ENCODE data around the gene ZACN. TPM values are rescaled to one million over a fixed set of nuclear protein-coding genes. Genes with fewer than 3 reads are reported as not detected.
A peak's percentile ranks its signal among the peaks of the same experiment; 100 is the strongest.
"Not testable (repeated sequence)": the region's sequence is repeated elsewhere in the genome, so short reads cannot be mapped to it uniquely, and the experiment has no call there.

The ZACN gene
- polyA plus RNA-seq, 3 donors from 2014 or later, result 0.59 to 0.60 TPM; not detected in 1

DNA sequence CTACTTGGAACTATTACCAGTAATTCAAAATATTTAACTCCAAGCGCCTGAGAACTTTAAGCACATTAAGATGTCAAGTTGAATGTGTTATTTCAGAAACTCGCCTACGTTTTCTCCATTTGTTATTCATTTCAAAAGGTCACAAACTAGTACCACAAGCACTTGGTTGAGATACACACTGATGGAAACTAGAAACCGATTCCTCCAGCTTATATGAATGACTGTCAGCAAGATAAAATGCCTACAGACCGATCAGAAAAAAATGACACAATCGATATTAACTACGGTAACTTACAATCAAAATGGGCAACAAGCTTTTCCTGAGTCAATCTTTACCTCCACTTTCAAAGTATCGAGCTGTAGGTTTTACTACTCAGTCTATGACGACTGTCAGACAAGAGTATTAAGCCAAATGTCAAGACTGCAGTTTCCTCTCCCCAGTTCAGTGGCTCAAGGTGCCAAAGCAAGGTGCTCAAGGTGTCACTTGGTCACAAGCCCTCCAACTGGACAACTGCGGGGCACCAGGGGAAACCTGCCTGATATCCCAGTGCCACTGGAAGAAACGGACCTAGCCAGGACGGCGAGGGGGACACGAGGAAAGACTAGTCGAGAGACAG, 7.3 kb upstream of the ZACN start:
- peaks cover 0 to 5% (median 5%) of the 10 kb centered on the region in 3 donors for H3K36me3 Mint-ChIP-seq
- H3K27ac Mint-ChIP-seq, result peak overlapping the region; percentile 85 to 97 (median 92)
- DNase-seq, result peak in 1 of 3 donors; percentile 23
- H3K9me3 Mint-ChIP-seq, result no peaks in the 10 kb centered on the region
- H3K27me3 Mint-ChIP-seq (ENCODE audit: low read depth in 3 of 3), result peaks cover 11 to 22% (median 13%) of the 10 kb centered on the region in 3 donors
- H3K4me1 Mint-ChIP-seq, result peaks cover 38 to 39% of the 10 kb centered on the region in 2 donors
- H3K4me3 Mint-ChIP-seq, result peak overlapping the region; percentile 90 to 97 (median 95)

DNA sequence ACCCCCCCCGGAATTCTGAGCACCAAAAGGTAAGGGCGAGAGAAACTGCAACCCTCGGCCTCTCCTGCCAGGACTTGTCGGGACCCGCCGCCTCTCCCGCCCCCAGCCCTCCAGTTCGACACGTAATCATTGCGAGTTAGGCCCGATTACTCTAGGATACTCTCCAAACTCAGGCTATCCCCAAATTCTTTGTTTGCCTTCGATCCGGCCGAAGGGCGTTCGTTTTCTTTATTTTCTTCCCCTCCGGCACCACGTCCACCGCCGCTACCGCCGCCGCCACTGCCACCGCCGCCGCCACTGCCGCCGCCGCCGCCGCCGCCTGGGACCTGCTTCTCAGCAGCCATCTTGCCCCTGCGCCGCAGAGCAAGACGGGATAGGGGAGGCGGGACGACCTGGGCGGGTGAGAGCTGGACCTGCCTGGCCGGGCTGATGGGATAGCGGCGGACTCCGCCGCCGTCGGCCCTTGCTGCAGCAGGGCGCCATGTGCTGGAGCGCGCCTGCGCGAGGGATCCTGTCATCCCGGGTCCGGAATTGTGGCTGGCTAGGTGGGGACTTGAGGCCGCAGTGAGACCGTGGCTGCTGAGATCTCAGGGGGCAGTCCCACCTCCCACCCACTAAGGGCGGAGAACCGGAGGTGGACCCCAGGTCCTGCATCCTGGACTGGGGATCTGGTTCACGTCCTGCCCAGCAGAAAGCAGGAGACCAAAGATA, 6.7 kb upstream of the ZACN start, which contains the start of gene SRP68:
Gene SRP68 (minus strand): TSS at position 370 of the 711 bp plus-strand sequence. CDS start 26 bp downstream, at position 344.
- peak within 1 kb of the TSS; percentile 90 to 97 (median 95) for H3K4me3 Mint-ChIP-seq
- peak; percentile 79 to 83 (median 81) for DNase-seq
- H3K27me3 Mint-ChIP-seq (ENCODE audit: low read depth in 3 of 3), result peaks cover 15 to 29% (median 17%) of the 10 kb centered on the region in 3 donors
- H3K27ac Mint-ChIP-seq, result peak within 1 kb of the TSS; percentile 85 to 97 (median 92)
- no peaks in the 10 kb centered on the region for H3K9me3 Mint-ChIP-seq
- peaks cover 44 to 45% of the 10 kb centered on the region in 2 donors for H3K4me1 Mint-ChIP-seq
- peaks cover 0 to under 1% (median 0%) of the 10 kb centered on the region in 3 donors for H3K36me3 Mint-ChIP-seq

DNA sequence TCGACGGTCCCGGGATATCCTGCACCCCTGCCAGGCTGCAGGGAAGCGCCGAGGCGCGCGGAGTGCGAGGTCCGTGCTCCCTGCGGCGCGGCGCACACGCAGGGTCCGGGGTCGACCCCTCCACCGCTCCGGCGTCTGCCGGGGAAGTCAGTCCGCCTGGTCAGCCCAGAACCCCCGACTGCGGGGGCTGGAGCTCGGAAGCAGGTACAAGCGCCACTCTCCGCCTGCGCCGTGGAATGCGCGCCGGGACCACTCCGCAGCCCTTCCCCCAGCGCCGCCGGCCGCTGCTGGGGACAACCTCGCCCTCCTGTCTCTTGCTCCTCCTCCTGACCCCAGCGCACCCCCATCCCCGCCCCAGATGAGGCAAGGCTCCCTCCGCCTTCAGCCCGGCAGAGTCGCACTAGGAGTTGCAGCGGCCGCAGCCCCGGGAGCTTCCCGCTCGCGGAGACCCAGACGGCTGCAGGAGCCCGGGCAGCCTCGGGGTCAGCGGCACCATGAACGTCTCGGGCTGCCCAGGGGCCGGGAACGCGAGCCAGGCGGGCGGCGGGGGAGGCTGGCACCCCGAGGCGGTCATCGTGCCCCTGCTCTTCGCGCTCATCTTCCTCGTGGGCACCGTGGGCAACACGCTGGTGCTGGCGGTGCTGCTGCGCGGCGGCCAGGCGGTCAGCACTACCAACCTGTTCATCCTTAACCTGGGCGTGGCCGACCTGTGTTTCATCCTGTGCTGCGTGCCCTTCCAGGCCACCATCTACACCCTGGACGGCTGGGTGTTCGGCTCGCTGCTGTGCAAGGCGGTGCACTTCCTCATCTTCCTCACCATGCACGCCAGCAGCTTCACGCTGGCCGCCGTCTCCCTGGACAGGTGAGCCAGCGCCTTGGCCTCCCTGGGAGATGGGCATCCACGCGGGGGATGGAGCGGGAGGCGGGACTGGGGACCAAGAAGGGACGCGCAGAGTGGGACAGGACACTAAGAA, 4.3 kb upstream of the ZACN start, which contains the start of gene GALR2:
Gene GALR2 (plus strand): TSS at position 392 of the 974 bp plus-strand sequence. CDS start 103 bp downstream, at position 495.
- DNase-seq, result no peak

DNA sequence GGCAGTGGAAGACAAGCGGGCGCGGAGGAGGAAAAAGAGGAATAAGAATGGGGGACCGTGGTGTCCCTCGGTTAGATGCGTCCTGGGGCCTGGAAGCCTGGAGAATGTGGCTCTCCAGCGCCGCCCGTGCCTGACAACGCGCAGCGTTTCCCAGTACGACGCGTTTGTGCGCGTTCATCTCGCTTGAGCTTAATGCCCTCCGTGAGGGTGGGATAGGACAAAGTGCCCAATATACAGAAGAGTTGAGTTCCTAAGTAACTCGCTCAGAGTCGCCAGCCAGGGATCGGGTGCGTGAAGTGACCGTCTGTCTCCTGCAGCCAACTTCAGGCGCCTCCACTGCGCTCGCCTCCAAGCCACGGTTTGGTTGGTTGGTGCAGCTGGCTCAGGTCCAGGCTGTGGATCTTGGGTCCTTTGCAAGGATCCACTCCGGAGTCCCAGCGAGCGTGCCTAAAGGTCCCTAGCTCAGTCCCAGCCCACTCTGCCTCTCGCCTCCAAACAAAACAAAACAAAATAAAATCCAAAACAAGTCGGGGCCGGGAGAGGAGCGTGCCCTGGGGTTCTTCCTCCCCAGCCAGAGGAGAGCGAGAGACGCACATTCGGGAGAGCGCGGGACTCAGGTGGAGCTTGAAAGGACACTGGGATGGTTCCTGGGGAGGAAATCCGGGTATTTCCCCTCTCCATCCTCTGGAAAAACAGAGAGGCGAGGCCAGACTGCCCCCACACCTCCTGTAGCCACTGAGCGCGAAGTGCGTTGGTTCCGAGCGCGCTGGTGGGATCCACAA, 3.4 kb upstream of the ZACN start:
- no peak for DNase-seq
- Mint-ChIP-seq H3K27ac (peak overlapping the region in 1 of 6 donors; percentile 13), H3K27me3 (ENCODE audit: low read depth in 3 of 3) (peaks cover 22 to 40% (median 26%) of the 10 kb centered on the region in 3 donors)

More for the DNA sequence above, 4.3 kb upstream of the ZACN start, which contains the start of gene GALR2:
- Mint-ChIP-seq H3K9me3 (no peaks in the 10 kb centered on the region), H3K27me3 (ENCODE audit: low read depth in 3 of 3) (peaks cover 22 to 40% (median 26%) of the 10 kb centered on the region in 3 donors), H3K27ac (peak within 1 kb of the TSS in 1 of 6 donors; percentile 13), H3K4me1 (peaks cover 40 to 42% of the 10 kb centered on the region in 2 donors), H3K4me3 (peak within 1 kb of the TSS in 4 of 5 donors; percentile 8 to 69 (median 22)), H3K36me3 (no peaks in the 10 kb centered on the region)

DNA sequence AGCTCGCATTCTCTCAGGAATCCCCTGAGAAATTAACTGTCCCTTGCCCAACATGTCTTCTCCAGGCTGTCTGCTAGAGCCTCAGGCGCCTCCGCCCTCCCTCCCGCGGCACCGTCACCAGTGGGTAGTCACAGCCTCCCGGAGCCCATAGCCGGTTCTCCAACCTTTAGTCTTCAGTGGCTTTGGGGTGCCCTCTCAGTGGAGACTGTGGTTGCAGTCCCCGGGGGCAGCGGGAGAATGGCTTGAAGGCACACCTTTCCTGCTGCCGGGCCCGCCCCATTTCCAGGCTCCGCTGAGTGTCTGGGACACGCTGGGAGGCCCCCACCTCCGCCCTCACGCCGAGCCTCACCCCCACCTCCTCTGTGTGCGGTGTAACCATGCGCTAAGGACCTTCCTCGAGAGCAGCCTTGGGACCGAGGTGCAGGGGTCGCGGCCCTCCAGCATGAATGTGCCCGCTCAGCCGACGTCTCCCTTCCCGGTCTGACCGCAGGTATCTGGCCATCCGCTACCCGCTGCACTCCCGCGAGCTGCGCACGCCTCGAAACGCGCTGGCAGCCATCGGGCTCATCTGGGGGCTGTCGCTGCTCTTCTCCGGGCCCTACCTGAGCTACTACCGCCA, 2.7 kb upstream of the ZACN start:
- Mint-ChIP-seq H3K4me3 (peak overlapping the region in 2 of 5 donors; percentile 46 to 67), H3K4me1 (peaks cover 27 to 31% of the 10 kb centered on the region in 2 donors), H3K27ac (peak overlapping the region in 1 of 6 donors; percentile 79), H3K27me3 (ENCODE audit: low read depth in 3 of 3) (peaks cover 22 to 42% (median 26%) of the 10 kb centered on the region in 3 donors), H3K36me3 (no peaks in the 10 kb centered on the region), H3K9me3 (no peaks in the 10 kb centered on the region)
- no peak for DNase-seq

More for the DNA sequence above, 3.4 kb upstream of the ZACN start:
- Mint-ChIP-seq H3K9me3 (no peaks in the 10 kb centered on the region), H3K4me1 (peaks cover 34 to 38% of the 10 kb centered on the region in 2 donors), H3K4me3 (peak overlapping the region in 3 of 5 donors; percentile 6 to 69 (median 20)), H3K36me3 (no peaks in the 10 kb centered on the region)

DNA sequence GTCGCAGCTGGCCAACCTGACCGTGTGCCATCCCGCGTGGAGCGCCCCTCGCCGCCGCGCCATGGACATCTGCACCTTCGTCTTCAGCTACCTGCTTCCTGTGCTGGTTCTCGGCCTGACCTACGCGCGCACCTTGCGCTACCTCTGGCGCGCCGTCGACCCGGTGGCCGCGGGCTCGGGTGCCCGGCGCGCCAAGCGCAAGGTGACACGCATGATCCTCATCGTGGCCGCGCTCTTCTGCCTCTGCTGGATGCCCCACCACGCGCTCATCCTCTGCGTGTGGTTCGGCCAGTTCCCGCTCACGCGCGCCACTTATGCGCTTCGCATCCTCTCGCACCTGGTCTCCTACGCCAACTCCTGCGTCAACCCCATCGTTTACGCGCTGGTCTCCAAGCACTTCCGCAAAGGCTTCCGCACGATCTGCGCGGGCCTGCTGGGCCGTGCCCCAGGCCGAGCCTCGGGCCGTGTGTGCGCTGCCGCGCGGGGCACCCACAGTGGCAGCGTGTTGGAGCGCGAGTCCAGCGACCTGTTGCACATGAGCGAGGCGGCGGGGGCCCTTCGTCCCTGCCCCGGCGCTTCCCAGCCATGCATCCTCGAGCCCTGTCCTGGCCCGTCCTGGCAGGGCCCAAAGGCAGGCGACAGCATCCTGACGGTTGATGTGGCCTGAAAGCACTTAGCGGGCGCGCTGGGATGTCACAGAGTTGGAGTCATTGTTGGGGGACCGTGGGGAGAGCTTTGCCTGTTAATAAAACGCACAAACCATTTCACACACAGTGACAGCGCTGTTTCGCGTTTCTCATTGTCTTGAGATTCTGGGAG, 2.0 kb upstream of the ZACN start:
- H3K9me3 Mint-ChIP-seq, result no peaks in the 10 kb centered on the region
- peak overlapping the region in 3 of 6 donors; percentile 22 to 79 (median 31) for H3K27ac Mint-ChIP-seq
- peak; percentile 31 to 49 (median 45) for DNase-seq
- H3K36me3 Mint-ChIP-seq, result no peaks in the 10 kb centered on the region
- H3K4me3 Mint-ChIP-seq, result peak overlapping the region in 4 of 5 donors; percentile 58 to 72 (median 69)
- peaks cover 22 to 45% (median 26%) of the 10 kb centered on the region in 3 donors for H3K27me3 Mint-ChIP-seq (ENCODE audit: low read depth in 3 of 3)
- H3K4me1 Mint-ChIP-seq, result peaks cover 20 to 24% of the 10 kb centered on the region in 2 donors

DNA sequence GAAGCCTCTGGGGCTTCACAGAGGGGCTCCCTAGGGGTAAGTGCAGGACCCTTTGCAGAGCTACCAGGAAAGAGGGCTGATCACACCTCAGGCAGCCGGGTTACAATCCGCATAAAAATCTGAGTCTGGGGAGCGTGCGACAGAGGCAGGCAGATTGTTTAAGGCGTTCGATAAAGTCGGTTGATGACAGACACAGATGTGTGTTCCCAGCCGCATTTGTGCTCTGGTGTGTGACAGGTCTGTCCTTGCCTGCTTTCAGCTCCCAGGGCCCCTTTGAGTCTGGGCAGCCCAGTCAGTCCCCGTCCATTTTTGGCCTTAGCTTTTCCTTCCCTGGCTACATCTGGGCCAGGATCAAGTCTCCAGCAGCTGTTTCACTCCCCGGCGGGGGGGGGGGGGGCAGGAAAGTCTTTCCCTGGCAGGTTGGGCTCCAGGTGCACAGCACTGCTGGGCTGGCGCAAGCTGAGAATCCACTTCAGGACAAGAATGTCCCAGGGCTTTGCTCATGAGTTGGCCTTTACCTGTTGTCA, 1.3 kb upstream of the ZACN start:
- H3K27me3 Mint-ChIP-seq (ENCODE audit: low read depth in 3 of 3), result peaks cover 22 to 42% (median 26%) of the 10 kb centered on the region in 3 donors
- no peaks in the 10 kb centered on the region for H3K9me3 Mint-ChIP-seq
- H3K4me1 Mint-ChIP-seq, result peaks cover 13 to 19% of the 10 kb centered on the region in 2 donors
- DNase-seq, result no peak
- H3K36me3 Mint-ChIP-seq, result no peaks in the 10 kb centered on the region
- H3K4me3 Mint-ChIP-seq, result peak overlapping the region in 1 of 5 donors; percentile 58
- no peak overlapping the region for H3K27ac Mint-ChIP-seq

DNA sequence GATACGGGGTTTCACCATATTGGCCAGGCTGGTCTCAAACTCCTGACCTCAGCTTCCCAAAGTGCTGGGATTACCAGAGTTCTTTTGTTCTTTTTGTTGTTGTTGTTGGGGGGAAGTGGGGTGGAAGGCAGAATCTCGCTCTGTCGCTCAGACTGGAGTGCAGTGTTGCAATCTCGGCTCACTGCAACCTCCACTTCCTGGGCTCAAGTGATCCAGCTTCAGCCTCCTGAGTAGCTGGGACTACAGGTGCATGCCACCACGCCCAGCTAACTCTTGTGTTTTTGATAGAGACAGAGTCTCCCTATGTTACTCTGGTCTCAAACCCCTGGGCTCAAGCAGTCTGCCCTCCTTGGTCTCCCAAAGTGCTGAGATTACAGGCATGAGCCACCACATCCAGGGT, 612 bp upstream of the ZACN start:
- Mint-ChIP-seq H3K27me3 (ENCODE audit: low read depth in 3 of 3) (peaks cover 21 to 43% (median 26%) of the 10 kb centered on the region in 3 donors), H3K4me1 (peaks cover 9 to 15% of the 10 kb centered on the region in 2 donors)
- not testable (repeated sequence) for DNase-seq, H3K9me3 Mint-ChIP-seq, H3K27ac Mint-ChIP-seq, H3K36me3 Mint-ChIP-seq, H3K4me3 Mint-ChIP-seq

DNA sequence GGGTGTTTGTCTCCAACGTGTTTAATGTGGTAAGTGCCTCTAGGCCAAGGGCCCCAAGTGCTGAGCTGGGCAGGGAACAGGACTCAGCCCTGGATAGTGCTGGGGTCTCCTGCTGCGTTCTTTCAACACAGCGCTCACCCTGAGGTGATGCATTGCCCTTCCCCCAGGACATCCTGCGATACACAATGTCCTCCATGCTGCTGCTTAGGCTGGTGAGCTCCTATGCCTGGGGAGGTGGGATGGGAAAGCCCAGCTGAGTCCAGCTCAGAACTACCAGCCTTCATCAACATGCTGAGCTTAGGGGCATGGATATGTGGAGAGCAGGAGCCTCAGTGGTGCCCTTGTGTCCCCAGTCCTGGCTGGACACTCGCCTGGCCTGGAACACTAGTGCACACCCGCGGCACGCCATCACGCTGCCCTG, 563 bp downstream of the ZACN start:
- Mint-ChIP-seq H3K36me3 (peaks cover 0 to 4% (median 4%) of the 10 kb centered on the region in 3 donors), H3K4me1 (peaks cover 9 to 15% of the 10 kb centered on the region in 2 donors), H3K9me3 (no peaks in the 10 kb centered on the region), H3K27me3 (ENCODE audit: low read depth in 3 of 3) (peaks cover 19 to 39% (median 26%) of the 10 kb centered on the region in 3 donors), H3K4me3 (no peak overlapping the region), H3K27ac (no peak overlapping the region)
- DNase-seq, result no peak

DNA sequence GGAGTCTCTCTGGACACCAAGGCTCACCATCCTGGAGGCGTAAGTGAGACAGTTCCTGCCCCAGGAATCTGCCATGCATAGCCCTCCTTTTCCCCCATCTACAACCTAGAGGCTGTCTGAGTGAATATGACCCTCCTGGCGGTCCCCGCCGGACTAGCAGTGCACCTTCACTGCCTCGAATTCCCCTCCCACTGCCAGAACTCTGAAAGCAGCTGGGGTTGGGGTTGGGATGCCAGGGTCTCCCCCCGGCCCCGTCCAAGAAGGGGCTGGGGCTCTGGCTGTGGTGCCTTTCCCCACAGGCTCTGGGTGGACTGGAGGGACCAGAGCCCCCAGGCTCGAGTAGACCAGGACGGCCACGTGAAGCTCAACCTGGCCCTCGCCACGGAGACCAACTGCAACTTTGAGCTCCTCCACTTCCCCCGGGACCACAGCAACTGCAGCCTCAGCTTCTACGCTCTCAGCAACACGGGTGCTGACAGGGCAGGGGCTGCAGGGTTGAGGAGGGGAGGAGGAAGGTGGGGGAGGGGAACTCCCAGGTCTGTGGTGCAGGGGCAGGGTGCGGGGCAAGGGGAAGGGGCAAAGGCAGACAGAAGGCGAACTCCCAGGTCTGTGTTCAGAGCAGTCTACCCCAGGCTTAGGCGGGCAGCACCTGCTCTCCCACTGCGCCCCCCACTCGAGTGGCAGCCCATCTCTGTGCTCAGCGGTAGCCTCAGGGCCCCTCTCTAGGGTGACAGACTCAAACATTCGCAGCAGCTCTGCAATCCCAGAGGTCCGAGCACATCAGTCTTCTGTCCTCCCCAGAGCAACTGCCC, 1.2 kb downstream of the ZACN start:
- Mint-ChIP-seq H3K36me3 (peaks cover 0 to 10% (median 7%) of the 10 kb centered on the region in 3 donors), H3K4me3 (no peak overlapping the region), H3K27me3 (ENCODE audit: low read depth in 3 of 3) (peaks cover 16 to 36% (median 22%) of the 10 kb centered on the region in 3 donors), H3K9me3 (no peaks in the 10 kb centered on the region), H3K27ac (no peak overlapping the region), H3K4me1 (peaks cover 9 to 11% of the 10 kb centered on the region in 2 donors)
- no peak for DNase-seq
